HuH-7.5 (cell line): Measurements from ENCODE around the gene RERE.
A peak's percentile ranks its signal among the peaks of the same experiment; 100 is the strongest.

ENCODE experiments used
- DNase-seq: peaks from one replicate; pipeline ENCODE4 v3.0.0; 2011; ENCODE audit warnings: low spot score

The RERE gene

DNA sequence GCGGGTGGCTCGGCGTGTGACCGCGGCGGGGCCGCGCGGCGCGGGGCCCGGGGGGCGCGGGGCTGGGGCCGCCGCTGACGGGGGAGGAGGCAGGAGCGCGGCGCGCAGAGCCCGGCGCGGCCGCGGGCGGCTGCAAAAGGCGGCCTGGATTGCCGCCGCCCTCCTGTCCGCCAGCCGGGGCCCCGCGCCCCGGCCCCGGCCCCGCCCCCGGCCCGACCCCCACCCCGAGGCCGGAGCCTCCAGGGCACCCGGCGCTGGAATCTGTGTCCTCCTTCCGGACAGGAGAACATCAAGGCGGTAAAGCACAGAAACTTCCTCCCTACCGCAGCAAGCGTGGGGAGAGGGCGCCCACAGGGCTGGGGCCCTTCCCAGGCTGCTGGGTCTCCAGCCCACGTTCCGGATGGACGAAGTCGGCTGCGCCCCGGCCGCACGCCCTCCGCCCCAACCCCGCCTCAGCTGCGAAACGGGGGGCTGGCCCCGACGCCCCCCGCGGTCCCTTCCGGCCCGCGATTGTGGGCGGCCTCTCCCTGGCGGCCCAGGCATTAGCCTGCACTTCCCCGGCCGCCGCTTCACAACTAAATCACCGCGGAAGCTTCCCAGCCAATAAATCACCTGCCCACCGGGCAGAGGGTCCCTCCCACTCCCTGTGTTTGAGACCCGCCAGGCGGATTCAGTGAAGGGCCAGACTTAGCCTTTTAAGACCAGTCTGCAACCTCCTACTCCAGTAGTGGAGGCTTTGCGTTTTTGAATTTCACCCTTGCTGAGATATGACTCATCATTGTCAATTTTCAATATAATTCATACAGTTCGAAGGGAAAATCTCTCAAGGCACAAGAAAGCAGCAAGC is 393.5 kb downstream of the RERE start:
- DNase-seq: peak; percentile 80

DNA sequence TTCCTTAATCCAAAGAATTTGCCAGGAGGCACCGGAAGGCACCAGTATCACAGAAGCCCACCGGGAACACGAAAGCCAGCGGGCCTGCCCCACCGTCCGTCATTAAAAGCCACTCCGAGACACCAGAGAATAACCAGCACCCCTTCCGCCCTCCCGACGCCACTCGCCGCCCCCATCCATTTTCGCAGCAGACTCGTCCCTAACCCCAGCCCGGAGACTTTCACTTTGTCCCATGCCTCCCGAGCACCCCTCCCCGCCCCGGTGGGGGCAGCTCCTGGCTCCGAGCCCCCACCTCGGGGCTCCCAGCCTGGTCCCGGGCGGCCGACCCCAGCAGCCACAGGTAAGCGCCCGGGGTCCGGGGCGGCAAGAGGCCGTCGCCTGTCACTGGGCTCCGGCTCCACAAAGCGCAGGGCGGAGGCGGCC is 394.2 kb downstream of the RERE start:
- no peak for DNase-seq

DNA sequence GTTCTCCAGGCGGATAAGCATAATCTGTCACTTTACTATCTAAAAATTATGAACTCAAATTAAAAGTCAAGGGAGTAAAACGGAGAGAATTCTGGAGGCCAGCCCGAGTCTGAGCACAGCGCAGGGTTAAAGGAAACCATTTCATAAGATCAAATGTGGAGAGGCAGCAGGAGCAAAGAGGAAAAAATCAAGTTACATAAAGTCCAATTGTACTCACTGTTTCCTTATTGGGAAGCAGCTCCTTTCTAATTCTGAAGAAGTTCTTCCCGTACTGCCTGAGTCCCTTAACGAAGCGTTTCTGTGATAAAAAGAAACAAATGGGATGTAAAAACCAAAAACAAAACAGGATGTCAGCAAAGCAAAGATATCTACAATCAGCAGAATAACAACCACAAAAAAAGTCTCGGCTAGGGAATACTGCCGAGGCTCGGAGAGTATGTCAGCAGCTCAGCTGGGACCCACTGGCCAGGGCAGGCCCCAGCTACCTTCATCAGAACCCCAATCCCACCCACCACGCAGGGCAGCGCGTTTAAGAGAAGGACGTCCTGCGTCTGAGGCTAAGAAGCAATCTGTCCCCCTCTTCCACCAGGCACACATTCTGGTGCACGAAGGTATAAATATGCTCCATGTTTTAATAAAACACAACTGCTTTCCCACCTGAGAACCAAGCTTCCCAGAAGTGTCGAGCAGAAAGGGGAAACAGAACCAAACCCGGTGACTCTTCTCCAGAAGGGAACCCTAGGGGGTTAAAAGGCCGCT is 394.8 kb downstream of the RERE start:
- no peak for DNase-seq

DNA sequence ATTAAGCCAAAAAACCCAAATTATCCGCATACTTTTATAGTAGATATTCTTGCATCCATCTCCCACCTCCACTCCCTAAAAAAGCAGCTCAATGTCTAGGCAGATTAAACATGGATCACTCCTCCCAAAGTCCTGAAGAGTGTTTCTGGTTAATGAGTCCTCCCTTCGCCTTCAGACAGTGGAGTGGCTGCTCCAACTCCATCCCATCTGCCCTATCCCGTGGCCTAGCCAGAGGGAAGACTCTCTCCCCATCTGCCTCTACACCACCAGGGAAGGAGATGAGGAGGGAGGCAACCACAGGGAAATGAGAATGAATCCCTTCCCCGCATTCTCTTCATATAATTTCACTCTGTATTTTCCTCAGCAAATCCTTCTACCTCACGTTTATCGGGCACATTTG is 395.7 kb downstream of the RERE start:
- no peak for DNase-seq

DNA sequence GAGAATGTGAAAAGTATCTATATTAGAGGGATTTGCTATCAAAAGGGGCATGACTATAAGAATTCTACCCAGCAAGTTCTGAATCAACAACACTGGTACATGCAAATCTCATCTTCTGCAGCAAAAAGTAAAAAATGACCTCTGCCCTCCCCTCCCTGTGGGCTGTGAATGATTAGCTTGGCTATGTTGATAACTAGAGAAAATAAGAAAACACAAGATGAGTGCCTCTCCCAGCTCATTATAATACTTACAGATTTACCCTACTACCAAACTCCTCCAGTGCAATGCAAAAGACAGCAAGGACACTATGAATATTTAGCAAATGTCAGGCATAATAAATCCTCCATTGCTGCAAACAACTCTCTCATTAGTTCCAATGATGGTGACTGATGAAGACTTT is 397.1 kb downstream of the RERE start:
- DNase-seq: peak; percentile 53

DNA sequence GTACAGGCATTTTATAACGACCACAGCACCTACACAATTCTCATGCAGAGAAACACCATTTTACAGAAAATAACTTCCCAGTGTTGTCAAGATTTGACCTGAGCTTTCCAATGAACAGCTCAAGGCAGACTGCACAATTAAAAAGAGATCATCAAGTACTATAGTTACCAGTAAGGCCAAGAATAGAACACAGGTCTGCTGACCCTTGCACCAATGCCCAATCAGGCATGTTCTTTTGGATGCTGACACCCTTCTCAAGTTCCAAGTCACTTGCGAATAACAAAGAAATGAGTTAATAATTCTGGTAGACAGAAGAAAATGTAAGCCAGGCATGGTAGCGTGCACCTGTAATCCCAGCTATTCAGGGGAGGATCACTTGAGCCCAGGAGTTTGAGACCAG is 397.6 kb downstream of the RERE start:
- no peak for DNase-seq

DNA sequence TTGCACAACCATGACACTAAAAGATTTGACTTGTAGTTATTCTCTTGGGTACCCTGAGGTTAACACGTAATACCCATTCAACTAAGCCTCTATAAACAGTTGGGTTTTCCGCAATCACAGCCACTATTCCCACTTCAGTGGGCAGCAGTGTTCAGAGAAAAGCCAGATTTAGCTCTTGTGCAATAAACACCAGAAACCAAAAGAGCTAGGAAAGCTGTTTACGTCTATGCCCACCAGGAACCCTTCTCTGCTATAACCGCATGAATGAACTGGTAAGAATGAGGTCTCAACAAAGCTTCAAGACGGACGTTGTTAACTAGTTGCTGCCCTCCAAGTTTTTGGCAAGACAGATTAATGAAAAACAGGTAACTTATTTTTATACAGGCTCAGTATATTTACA is 398.3 kb downstream of the RERE start:
- no peak for DNase-seq

DNA sequence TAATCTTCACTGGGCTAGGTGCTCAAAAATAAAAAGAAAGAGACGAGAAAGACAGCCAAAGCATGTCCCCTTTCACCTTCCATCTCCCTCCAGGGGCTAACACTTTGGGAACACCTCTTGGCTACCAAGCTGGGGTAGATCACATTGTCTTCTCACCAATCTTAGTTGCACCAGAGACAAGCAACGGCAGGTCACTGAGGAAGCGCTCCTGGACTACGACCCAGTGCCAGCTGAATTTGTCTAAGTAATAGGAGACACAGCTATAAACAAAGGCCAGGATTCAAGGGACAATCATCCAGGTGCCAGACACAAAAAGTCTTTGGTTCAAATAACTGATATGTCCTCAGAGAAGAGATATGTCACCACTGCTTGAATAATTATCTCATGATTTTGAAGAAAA is 399.1 kb downstream of the RERE start:
- no peak for DNase-seq

DNA sequence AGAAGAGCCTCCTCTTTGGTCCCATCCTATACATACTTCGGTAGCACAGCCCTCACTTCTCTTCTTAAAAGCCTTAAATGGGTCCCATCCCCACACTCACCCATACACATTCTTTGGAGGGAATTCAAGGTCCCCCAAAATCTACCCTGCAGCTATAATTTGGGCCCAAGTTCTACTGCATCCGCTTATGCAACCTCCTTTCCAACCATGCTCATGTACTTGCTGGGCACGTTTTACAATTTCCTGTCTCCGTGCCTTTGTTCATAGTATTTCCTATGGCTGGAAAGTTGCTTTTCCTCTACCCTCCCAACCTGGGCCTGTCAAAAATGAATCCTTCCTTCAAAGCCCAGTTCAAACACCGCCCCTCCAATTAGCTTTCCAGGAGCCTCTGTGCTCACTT is 399.8 kb downstream of the RERE start:
- DNase-seq: no peak

DNA sequence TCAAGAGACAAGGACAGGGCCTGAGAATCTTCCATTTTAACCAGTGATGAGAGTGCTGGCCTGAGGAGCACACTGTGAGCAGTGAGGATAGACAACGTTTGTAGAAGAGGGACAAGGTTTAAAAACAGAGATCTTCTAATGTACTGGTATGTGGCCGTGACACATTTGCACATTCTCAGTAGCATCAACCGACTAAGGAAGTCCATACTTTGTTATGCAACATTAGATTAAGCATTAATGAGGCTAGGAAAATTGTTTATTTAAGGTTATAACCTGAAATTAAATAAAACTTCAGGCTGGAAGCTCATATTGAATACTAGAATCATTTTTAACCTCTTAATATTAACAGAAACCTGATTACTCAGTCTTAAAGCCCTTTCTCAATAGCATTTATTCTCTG is 400.6 kb downstream of the RERE start:
- no peak for DNase-seq

DNA sequence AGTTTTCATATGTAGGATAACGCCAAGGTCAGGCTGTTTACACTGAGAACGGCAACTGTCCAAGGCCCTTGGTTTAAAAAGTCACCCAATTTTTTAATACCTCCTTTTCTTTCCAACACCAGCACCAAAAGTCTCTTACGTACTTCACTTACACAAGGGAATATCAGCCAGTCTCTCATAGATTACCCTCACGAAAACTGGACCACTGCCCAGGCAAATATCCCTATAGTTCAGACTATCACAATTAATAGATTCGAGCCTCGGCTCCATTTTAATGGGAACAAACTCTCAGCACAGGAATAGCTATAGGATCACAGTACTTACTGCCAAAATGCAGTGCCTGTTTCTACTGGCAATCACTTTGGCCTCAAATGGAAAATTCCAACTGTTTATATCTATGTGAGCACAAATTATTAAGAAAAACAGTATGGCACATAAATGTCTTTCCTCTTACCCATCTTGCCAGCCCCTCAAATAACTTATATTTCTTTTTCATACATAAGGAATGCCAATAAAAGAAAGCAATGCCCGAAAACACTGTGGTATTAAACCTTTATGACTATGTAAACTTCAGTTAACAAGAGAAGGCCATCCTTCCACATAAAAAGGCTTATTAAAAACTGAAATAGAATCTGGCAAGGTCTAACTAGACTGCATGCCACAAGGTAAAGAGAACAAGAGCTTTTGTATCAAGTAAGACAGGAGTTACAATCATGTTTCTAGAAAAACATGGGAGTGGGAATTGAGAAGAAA is 401.7 kb downstream of the RERE start:
- DNase-seq: no peak

DNA sequence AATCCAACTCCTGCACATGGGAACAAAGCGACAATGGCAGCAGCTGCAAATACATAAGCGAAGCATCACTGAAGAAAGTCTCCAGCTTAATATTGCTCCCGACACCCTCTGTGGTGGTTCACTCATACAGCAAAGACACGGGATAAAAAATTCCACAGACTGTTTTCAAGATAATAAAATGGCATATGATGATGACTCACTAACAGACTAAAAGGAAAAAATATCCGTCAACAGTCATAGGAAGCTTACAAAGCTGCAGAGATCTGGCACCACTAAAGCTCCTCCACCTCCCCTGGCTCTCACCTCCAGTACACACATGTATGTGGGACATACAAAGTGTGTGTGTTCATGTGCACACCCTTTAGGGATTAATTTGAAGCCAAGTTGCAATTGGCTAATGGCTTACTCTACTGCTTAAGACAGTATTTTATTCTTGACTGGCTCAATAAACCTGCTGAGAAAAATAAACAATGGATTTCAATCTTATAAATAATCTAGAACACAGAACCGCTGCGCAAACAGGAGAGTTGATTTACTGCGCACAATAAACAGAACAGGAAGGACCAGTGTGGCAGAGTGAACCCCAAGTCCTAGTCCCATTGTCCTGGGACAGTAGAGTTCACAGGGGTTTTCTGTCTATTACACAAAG is 405.1 kb downstream of the RERE start:
- DNase-seq: no peak

DNA sequence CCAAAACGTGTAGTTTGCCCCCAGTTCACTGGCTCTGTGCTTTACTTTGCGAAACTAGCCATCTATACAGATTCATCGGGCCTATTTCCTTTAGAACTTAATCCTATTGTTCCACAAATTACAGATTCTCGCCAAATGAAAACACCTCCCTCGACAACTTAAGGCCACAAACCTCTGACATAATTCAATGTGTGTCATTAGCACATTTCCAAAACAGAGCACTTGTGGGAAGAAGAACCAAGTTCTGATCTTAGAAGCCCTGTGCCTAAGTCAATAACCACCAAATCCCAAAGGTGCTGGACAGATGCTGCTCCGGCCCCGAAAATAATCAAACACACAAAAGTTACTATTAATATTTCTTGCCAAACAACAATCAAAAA is 405.6 kb downstream of the RERE start:
- DNase-seq: no peak

DNA sequence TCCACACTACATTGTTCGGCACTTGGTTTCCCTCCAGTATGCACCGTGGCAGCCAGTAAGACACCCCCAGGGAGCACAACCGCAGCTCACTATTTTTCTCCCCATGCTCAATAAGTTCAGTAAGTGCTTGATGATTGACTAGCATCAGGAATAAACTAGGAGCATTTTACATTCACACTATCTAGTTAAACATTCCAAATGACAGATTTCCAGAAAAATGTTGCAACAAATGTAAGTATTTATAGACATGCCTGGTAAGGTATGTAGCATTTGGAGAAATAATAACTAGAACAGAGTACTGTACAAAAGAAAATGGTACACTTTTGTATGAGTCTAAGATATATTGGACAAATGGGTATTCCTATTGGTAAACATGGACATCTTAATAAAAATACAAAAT is 406.6 kb downstream of the RERE start:
- DNase-seq: no peak

DNA sequence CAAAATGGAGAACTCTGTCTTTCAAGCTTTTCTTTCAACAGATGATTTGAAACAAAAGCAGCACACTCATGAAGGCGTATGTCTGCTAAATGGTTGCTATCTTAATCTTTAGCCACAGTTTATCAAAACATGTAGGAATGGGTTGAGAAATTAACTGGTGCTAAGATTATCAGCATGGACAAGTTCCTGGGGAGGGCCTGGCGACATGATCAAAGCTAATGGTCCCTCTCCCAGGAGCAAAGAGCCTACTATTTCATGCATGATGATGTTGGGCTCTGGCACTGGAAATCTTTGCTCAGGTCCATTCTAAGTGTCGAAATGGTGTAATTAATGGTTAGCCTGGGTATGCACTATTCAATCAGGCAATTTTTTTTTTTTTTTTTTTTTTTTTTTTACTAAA is 407.8 kb downstream of the RERE start:
- no peak for DNase-seq

DNA sequence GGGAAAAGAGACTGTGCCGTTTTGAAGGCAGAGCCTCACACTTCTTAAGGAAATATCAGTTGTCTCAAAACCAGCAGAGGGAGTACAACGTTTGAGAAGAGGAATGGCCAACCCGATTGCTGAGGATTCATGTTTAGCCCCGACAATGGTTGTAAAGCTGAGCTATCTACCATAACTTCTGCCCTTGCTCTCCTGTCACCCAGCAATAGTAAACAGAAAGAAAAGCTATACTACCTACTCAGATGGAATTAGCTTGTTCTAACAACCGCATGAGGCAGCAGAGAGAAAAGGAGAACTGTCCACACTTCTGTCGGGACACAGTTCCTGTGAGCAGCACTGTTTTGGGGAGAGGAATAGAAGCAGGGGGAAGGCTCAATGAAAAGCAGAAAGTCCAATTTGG is 408.3 kb downstream of the RERE start:
- no peak for DNase-seq

DNA sequence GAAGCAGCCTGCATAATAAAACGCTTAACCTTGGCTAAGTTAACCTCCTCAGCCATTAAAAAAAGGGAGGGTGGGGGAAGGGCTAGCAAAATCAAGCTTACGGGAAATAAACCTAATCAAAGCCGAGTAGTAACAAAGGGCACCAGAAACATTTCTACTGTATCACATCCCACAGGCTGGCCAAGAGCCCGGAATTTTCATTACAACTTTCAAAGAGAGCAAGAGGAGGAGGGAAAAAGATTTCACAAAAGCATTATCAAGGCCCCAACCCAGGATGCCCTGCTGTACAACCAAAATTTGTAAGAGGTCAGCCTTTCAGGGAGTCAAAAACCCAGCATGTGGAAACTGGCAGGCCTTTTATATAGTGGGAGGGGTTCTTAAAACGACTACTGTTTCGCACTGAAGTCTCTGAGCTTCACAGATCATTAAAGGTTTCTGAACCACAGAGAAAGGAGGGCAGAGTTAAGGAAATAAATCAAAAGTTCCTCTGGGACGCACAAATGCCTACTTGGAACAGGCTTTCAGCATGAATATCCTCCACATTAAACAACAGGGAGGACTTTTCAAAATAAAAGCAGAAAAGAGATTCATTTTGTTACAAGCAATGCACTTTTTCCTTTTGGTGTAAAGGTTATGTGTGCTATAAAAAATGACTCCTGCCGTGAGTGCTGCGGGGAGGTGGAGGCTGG is 409.1 kb downstream of the RERE start:
- no peak for DNase-seq

DNA sequence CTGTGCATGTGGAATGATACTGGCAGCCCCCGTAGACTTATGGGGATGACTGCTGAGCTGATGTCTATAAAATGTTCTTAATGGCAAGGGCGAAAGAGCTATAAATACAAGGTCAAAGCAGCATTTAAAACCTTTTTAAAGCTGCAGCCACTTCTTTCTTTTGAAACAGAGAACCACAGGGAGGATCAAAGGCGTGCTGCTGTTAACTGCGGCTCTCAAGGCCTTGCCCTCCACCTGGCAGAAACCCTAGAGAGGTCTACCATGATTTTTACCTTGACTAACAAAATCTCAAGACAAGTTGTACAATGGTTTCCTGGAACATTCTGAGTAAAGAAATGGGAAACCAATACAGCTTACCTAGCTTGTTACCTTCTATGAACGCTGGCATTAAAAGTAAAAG is 409.8 kb downstream of the RERE start:
- no peak for DNase-seq

DNA sequence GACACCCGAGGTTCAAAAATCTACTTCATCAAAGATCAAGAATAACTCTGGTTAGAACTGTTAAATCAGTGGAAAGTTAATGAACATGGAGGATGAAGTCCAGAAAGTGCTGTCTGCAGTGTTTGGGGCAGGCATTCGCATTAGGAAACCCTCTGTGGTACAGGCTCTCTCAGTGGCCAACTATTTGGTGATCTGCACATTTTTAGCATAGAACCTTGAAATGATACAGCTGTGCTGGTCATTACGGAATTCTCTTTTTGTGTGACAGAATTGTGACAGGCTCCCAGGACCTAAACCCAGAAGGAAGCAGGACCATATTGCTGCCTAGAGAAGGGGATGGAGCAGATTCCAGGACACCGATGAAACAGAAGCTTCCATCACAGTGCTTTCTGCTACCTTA is 410.5 kb downstream of the RERE start:
- no peak for DNase-seq

DNA sequence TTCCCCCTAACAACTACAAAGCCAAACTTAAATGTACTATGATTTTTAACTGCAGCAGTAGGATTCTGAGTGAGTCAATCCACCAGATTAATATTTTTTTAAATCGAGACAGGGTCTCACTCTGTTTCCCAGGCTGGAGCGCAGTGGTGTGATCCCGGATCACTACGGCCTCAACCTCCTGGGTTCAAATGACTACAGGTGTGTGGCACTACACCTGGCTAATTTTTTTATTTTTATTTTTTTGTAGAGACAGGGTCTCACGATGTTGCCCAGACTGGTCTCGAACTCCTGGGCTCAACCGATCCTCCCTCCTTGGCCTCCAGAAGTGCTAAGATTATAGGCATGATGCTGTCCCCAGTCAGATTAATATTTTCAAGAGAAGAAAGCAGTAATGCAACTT is 411.4 kb downstream of the RERE start:
- no peak for DNase-seq

DNA sequence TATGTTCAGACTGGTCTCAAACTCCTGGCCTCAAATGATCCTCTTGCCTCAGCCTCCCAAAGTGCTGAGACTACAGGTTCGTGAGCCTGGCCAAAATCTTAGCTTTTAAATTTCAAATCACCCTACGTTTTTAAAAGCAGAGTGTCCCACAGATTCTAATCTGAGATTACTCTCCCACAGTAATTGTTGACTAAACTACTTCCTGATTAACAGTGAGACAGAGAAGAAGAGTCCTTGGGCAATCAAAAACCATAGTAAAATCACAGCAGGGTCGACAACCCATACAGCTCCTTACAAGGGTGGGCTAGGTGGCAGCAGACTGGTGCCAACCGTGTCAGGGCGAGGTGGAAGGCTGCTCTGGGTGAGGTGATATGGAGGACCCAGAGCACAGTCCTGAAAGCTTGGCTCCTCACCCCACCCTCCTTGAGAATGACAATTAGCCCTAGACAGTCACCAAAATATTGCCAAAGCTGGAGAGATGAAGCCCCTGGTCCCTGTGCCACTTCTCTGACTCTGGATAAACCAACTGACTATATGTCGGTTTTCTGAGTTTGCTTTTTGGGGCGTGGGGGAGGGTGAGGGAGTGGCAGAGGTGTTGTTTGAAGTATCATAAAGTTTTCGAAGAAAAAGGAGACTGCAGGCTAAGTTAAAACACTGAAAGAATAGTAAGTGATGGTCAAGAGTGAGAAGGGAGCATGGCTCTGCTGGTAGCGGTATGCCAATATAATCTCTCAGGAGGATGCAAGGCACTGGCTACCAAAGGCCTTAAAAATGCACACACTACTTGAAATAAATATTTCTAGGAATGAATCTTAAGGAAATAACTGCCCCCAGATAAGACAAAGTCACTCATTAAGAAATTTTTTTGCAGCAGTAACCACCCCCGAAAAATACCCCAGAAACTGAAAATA is 412.7 kb downstream of the RERE start:
- no peak for DNase-seq
